OCI-LY7 (cell line): ENCODE measurements around the gene EFNA2. TPM values are rescaled to one million over a fixed set of nuclear protein-coding genes. Genes with fewer than 3 reads are reported as not detected.

Source experiments
- BruUV-seq: library from RNA; stranded (reverse); fragments of 400-500 nt; replicated peaks from 2 replicates; lab custom pipeline; 2021; lab: Mats Ljungman, UMichigan
- CTCF ChIA-PET: fragments of 300-600 bp; sonication (Branson Sonifier 250); formaldehyde crosslinking; loops from one replicate; lab custom pipeline; 2022; ENCODE audit warnings: antibody characterized with exemption; ENCODE audit not compliant: unreplicated experiment; lab: Charles Lee
- POLR2A ChIA-PET: fragments of 300-600 bp; sonication (Branson Sonifier 250); formaldehyde crosslinking; loops from one replicate; lab custom pipeline; 2022; ENCODE audit warnings: antibody characterized with exemption; lab: Charles Lee
- DNase-seq: peaks from one replicate; pipeline ENCODE4 v3.0.0-alpha.2; 2015; ENCODE audit warnings: low spot score
- H2AFZ ChIP-seq: fragments of 200-600 bp; sonication (generic), shearing (Covaris generic); 2 replicates; pipeline ENCODE4 v1.6.1; 2014; ENCODE audit warnings: mild to moderate bottlenecking, antibody characterized with exemption, low read length, moderate library complexity
- H3K27ac ChIP-seq: fragments of 200-600 bp; sonication (generic); 2 replicates; pipeline ENCODE4 v1.5.1; 2014; ENCODE audit warnings: mixed run types, low read depth, mild to moderate bottlenecking, moderate library complexity, low read length, inconsistent platforms; ENCODE audit not compliant: poor library complexity, severe bottlenecking
- H3K36me3 ChIP-seq: fragments of 200-600 bp; sonication (generic); 2 replicates; pipeline ENCODE4 v1.6.1; 2014; ENCODE audit warnings: mild to moderate bottlenecking, antibody characterized with exemption, low read length, moderate library complexity, mixed read lengths; ENCODE audit not compliant: insufficient read depth
- H3K4me1 ChIP-seq: fragments of 200-600 bp; sonication (generic); 2 replicates; pipeline ENCODE4 v1.5.1; 2014; ENCODE audit warnings: mild to moderate bottlenecking, low read length; ENCODE audit not compliant: insufficient read depth, poor library complexity, severe bottlenecking
- H3K4me2 ChIP-seq: fragments of 200-600 bp; sonication (generic); 2 replicates; pipeline ENCODE4 v1.6.1; 2014; ENCODE audit warnings: mild to moderate bottlenecking, low read length
- H3K4me3 ChIP-seq: fragments of 200-600 bp; sonication (generic); 2 replicates; pipeline ENCODE4 v1.5.1; 2014; ENCODE audit warnings: mild to moderate bottlenecking, low read depth, low read length; ENCODE audit not compliant: poor library complexity, severe bottlenecking
- H3K79me2 ChIP-seq: fragments of 200-600 bp; sonication (generic); 2 replicates; pipeline ENCODE4 v1.6.1; 2016; ENCODE audit warnings: low read depth, mild to moderate bottlenecking, low read length, moderate library complexity, mixed read lengths; ENCODE audit not compliant: insufficient read depth
- H3K9me2 ChIP-seq: fragments of 200-600 bp; sonication (generic); 2 replicates; pipeline ENCODE4 v1.6.1; 2016; ENCODE audit warnings: mild to moderate bottlenecking, low read length, mixed read lengths; ENCODE audit not compliant: insufficient read depth
- H3K9me3 ChIP-seq: fragments of 200-600 bp; sonication (generic); 2 replicates; pipeline ENCODE4 v1.6.1; 2014; ENCODE audit warnings: mild to moderate bottlenecking, mixed run types, low read length, mixed read lengths
- H4K20me1 ChIP-seq: fragments of 200-600 bp; sonication (generic); 2 replicates; pipeline ENCODE4 v1.6.1; 2014; ENCODE audit warnings: mild to moderate bottlenecking, antibody characterized with exemption, low read length, moderate library complexity, mixed read lengths; ENCODE audit not compliant: insufficient read depth
- EZH2phosphoT487 ChIP-seq: fragments of 200-600 bp; sonication (generic); IDR thresholded peaks from 2 replicates; pipeline ENCODE4 v1.6.1; 2018; ENCODE audit warnings: low read depth, borderline replicate concordance, mild to moderate bottlenecking, mixed run types, antibody characterized with exemption, low read length, moderate library complexity, mixed read lengths
- intact Hi-C: fragments of 100-400 bp; cut with micrococcal nuclease; formaldehyde crosslinking; loops from one replicate; pipeline ENCODE4 v1.10.0; 2022; ENCODE audit not compliant: unreplicated experiment
- total RNA-seq, 2 experiments: library from RNA; depleted of rRNA in 1 of 2; stranded (reverse); fragments of >200 nt in 1 of 2; shearing (Covaris generic) in 1 of 2; gene quantifications; 2 replicates each; pipeline ENCODE4 v1.2.3, GENCODE V29; 2014 to 2022
- TF ChIP-seq, protein P1 (sequence below): fragments of 200-600 bp; sonication (generic); conservative IDR thresholded peaks from 2 replicates; pipeline ENCODE4 v1.5.1; 2014; ENCODE audit warnings: mild to moderate bottlenecking, antibody characterized with exemption, low read length, moderate library complexity, mixed read lengths

The EFNA2 gene
- total RNA-seq, 2 experiments from 2014 or later: not detected

DNA sequence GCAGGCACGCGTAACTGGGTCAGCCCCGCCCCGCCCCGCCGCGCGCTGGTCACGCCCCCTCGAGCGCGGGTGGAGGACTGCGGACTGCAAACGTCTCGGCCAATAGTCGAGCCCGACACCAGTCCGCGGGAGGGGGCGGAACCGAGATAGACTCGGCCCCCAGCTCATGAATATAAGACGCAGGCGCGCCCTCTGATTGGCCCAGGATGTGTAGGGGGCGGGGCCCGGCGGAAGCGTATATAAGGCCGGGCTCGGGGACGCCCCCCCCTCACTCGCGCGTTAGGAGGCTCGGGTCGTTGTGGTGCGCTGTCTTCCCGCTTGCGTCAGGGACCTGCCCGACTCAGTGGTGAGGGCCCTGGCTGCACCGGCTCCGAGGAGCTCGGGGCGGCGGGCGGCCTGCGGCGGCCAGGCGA is 16.6 kb upstream of the EFNA2 start, which contains the start of gene CIRBP:
TSS of gene CIRBP (plus strand) at position 268 of the 413 bp plus-strand sequence. CDS start 1,602 bp downstream, outside the sequence.
- ChIA-PET POLR2A (interaction anchor here (0.6 to 1.0 kb wide), 6 partner anchors 10 to 175 kb away, joined by 3 to 23 read pairs (median 6); partner anchors contain the start of gene GPX4), CTCF (interaction anchor here (0.5 to 2.1 kb wide), 3 partner anchors 25 to 260 kb away, joined by 3 to 16 read pairs (median 7); no protein-coding TSS in a partner anchor)
- H3K27ac ChIP-seq: peak within 1 kb of the TSS; percentile 69
- no TSS peak for BruUV-seq
- H3K4me3 ChIP-seq: peak within 1 kb of the TSS; percentile 82
- no peaks in the 10 kb centered on the region for H3K9me2 ChIP-seq
- TF ChIP-seq, protein P1, sequence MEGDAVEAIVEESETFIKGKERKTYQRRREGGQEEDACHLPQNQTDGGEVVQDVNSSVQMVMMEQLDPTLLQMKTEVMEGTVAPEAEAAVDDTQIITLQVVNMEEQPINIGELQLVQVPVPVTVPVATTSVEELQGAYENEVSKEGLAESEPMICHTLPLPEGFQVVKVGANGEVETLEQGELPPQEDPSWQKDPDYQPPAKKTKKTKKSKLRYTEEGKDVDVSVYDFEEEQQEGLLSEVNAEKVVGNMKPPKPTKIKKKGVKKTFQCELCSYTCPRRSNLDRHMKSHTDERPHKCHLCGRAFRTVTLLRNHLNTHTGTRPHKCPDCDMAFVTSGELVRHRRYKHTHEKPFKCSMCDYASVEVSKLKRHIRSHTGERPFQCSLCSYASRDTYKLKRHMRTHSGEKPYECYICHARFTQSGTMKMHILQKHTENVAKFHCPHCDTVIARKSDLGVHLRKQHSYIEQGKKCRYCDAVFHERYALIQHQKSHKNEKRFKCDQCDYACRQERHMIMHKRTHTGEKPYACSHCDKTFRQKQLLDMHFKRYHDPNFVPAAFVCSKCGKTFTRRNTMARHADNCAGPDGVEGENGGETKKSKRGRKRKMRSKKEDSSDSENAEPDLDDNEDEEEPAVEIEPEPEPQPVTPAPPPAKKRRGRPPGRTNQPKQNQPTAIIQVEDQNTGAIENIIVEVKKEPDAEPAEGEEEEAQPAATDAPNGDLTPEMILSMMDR: no peak
- no peak for TF ChIP-seq EZH2phosphoT487
- peaks cover 43% of the 10 kb centered on the region for H3K79me2 ChIP-seq
- H4K20me1 ChIP-seq: peaks cover 3% of the 10 kb centered on the region; the same call in 1 of the 2 replicates
- peaks cover 48% of the 10 kb centered on the region for H3K36me3 ChIP-seq
- H3K4me2 ChIP-seq: peak within 1 kb of the TSS; percentile 100
- no peak within 1 kb of the TSS for H2AFZ ChIP-seq
- intact Hi-C loops: loop anchor here (5.0 to 10.0 kb wide), 2 partner anchors 244 to 378 kb away; partner anchors contain the start of genes CNN2, RNU6-2 and TMEM259
- peak; percentile 99 for DNase-seq
- peaks cover 85% of the 10 kb centered on the region for H3K4me1 ChIP-seq
- no peaks in the 10 kb centered on the region for H3K9me3 ChIP-seq

DNA sequence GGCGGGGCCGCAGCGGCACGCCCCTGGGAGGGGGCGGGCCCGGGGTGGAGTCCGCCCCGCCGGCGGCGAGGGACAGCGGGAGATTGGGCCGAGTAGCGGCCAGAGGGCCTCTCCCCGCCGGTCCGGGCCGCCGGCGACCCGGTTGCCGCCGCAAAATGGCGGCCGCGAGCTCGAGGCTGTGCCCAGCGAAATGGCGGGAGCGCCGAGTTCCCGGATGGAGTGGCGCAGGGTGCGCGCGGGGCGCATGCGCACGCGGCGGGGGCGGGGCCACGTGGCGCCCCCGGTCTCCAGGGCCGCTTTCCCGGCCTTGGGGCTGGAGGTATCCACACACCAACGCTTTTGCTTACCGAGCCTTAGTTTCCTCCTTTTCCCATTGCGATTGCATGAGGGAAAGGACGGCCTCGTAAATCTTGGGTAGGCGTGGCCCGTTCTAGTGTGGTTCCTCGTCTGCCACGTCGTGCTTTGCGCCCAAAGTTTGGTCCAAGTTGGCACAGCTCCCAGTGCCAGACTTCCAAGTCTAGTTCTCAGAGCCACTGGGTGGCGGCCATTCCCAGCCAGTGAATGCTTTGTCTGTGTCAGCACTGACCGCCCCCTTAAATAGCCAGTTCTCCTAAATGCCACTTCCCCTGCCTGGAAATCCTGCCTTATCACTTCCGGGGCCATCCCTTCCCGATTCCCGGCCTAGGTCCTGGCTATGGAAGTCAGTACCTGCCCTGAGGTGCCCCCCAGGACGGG is 16.0 kb upstream of the EFNA2 start:
- peaks cover 3% of the 10 kb centered on the region; the same call in 1 of the 2 replicates for H4K20me1 ChIP-seq
- intact Hi-C loops: loop anchor here (5.0 to 10.0 kb wide), 2 partner anchors 245 to 378 kb away; partner anchors contain the start of genes CNN2, RNU6-2 and TMEM259
- no peaks in the 10 kb centered on the region for H3K9me3 ChIP-seq
- H2AFZ ChIP-seq: no peak overlapping the region
- no peak for TF ChIP-seq EZH2phosphoT487
- TF ChIP-seq, protein P1: no peak
- H3K4me1 ChIP-seq: peaks cover 85% of the 10 kb centered on the region
- H3K4me3 ChIP-seq: peak overlapping the region; percentile 82
- no TSS peak for BruUV-seq
- peak overlapping the region; percentile 69 for H3K27ac ChIP-seq
- peak; percentile 93 for DNase-seq
- POLR2A ChIA-PET: interaction anchor here (0.6 to 1.0 kb wide), 5 partner anchors 16 to 989 kb away, joined by 3 to 23 read pairs (median 4); partner anchors contain the start of gene GPX4
- CTCF ChIA-PET: interaction anchor here (0.6 to 2.1 kb wide), 3 partner anchors 25 to 540 kb away, joined by 3 to 16 read pairs (median 5); no protein-coding TSS in a partner anchor
- H3K4me2 ChIP-seq: peak overlapping the region; percentile 100
- no peaks in the 10 kb centered on the region for H3K9me2 ChIP-seq
- H3K79me2 ChIP-seq: peaks cover 46% of the 10 kb centered on the region
- H3K36me3 ChIP-seq: peaks cover 50% of the 10 kb centered on the region
